Measurements from ENCODE around the gene SEC61A2. TPM values are rescaled to one million over a fixed set of nuclear protein-coding genes. Genes with fewer than 3 reads are reported as not detected.
"Not testable (repeated sequence)": the region's sequence is repeated elsewhere in the genome, so short reads cannot be mapped to it uniquely, and the experiment has no call there.

The SEC61A2 gene
- polyA plus RNA-seq (ENCODE audit: insufficient read length in 4 of 4): 10 to 100 TPM; 13.7 to 24.7 (median 15.1) TPM

GRCh38 chr10:12129222-12130111, at the start of gene SEC61A2:
Gene SEC61A2 (plus strand): TSS chr10:12129677. CDS start chr10:12129788, 111 bp downstream.
- DNase-seq (ENCODE audit: low read depth in 4 of 4, low spot score in 3 of 4): peak; percentile 77 to 91 (median 88)

DNA sequence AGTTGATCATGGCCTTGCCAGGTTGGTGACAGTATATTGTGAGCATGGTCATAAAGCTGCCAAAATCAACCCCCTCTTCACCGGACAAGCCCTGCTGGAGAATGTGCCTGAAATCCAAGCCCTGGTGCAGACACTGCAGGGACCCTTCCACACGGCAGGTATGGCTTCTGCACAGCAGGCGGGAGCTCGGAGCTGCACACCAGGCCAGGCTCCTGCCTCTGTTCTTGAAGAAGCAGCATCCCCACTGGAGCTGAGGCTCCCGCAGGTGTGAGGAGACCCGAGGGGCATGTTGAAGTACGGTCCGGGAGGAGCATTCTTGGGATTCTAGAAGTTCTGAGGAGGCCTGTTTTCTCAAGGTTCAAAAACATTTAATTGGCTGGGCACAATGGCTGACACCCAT, 48.0 kb upstream of the SEC61A2 start:
- DNase-seq (ENCODE audit: low read depth in 4 of 4, low spot score in 3 of 4): no peak

DNA sequence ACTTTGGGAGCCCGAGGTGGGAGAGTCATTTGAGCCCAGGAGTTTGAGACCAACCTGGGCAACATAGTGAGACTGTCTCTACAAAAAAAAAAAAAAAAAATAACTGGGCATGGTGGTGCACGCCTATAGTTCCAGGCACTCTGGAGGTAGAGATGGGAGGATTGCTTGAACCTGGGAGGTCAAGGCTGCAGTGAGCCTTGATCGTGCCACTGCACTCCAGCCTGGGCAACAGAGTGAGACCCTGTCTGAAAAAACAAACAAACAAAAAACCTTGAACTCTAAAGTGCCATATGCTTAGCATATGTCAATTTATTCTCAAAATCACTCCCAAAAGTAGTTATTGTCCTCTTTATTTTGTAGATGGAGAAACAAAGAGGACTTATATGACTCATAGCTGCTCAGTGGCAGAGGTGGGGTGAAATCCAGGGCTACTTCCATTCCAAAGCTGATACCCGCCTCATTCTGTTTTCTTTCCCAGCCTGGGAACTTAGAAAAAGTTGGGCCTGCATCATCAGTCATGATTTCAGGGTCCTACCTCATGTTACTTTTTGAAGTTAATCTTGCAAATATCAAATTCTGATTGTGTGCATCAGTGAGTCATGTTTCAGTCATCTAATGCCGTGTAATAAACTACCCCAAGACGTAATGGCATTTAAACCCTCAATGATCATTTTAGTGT, 47.5 kb upstream of the SEC61A2 start:
- DNase-seq (ENCODE audit: low read depth in 4 of 4, low spot score in 3 of 4): no peak

DNA sequence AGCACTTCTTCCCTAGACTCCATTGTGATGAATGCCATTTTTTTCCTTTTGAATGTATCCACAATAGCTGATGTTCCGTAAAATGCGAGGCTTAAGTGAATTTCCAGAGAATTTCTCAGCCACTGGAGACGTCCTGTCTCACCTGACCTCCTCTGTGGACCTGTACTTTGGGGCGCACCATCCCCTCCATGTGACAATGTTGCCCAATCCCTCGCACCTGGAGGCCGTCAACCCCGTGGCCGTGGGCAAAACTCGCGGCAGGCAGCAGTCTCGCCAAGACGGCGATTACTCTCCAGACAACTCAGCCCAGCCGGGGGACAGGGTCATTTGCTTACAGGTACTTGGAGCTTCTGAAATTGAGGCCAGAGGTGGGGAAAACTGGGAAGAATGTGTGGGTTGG, 40.6 kb upstream of the SEC61A2 start:
- no peak for DNase-seq (ENCODE audit: low read depth in 4 of 4, low spot score in 3 of 4)

DNA sequence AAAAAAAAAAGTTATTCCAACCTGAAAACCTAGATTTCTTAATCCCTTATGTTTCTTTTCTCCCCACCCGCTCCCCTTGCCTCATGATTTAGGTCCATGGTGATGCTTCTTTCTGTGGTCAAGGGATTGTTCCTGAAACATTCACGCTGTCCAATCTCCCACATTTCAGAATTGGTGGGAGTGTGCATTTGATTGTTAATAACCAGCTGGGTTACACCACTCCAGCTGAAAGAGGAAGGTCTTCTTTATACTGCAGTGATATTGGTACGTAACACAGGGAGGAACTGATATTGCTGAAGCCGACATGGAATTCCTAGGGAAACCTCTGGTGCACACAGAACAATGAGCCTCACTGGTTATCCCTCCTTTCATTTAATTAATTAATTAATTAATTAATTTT, 38.1 kb upstream of the SEC61A2 start:
- DNase-seq (ENCODE audit: low read depth in 4 of 4, low spot score in 3 of 4): no peak

DNA sequence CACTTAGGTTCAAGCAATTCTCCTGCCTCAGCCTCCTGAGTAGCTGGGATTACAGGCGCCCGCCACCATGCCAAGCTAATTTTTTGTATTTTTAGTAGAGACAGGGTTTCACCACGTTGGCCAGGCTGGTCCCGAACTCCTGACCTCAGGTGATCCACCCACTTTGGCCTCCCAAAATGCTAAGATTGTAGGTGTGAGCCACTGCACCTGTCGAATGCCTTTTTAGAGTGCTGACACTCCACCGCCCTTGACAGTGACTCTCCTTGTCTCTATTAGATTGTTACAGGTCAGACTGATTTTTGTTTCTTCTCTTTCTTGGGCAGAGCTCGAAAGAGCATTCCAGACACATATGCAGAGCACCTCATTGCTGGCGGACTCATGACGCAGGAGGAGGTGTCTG, 32.1 kb upstream of the SEC61A2 start:
- not testable (repeated sequence) for DNase-seq (ENCODE audit: low read depth in 4 of 4, low spot score in 3 of 4)

GRCh38 chr10:12097791-12098190, 31.7 kb upstream of the SEC61A2 start:
- DNase-seq (ENCODE audit: low read depth in 4 of 4, low spot score in 3 of 4): no peak

- DNase-seq (ENCODE audit: low read depth in 4 of 4, low spot score in 3 of 4): no peak
Measured at GRCh38 chr10:12098966-12099365, 30.5 kb upstream of the SEC61A2 start.

- DNase-seq (ENCODE audit: low read depth in 4 of 4, low spot score in 3 of 4): no peak
Measured at GRCh38 chr10:12103802-12104201, 25.7 kb upstream of the SEC61A2 start.

GRCh38 chr10:12107781-12108180, 21.7 kb upstream of the SEC61A2 start:
- DNase-seq (ENCODE audit: low read depth in 4 of 4, low spot score in 3 of 4): no peak

DNA sequence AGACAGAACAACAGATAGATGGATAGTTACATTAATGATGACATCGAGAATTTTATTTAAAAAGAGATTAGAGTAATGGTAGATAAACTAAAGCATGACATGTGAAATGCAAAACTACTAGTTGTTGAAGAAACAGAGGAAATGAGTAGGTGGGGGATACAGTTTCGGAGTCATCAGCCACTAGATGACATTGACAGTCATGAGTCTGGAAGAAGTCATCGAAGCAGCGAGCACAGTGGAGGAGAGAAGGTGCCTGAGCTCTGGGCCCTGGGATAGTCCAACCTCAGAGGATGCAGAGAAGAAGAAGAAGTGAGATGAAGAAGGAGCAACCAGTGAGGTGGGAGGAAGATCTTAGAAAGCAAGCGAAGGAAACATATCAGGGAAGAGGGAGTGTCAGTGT, 20.2 kb upstream of the SEC61A2 start:
- no peak for DNase-seq (ENCODE audit: low read depth in 4 of 4, low spot score in 3 of 4)

DNA sequence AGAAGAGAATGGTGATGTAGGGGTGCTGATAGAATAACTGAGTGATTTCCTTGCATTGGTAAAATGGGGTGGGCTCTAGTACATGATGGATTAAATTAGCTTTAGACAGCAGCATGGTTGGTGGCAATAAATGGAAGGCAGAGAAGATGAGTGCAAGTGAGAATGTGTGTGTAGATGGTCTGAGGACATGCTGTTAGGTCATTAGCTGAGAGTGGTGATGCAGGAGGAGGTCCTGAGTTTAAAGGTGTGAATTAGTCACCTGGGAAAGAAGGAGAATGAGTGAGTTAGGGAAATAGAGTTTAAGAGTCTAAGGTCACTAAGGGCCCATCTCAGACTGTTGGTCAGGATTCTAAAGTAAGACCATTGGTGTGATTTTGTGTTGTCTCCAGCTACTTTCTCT, 17.9 kb upstream of the SEC61A2 start:
- DNase-seq (ENCODE audit: low read depth in 4 of 4, low spot score in 3 of 4): no peak

- no peak for DNase-seq (ENCODE audit: low read depth in 4 of 4, low spot score in 3 of 4)
Measured at GRCh38 chr10:12113627-12114026, 15.8 kb upstream of the SEC61A2 start.

DNA sequence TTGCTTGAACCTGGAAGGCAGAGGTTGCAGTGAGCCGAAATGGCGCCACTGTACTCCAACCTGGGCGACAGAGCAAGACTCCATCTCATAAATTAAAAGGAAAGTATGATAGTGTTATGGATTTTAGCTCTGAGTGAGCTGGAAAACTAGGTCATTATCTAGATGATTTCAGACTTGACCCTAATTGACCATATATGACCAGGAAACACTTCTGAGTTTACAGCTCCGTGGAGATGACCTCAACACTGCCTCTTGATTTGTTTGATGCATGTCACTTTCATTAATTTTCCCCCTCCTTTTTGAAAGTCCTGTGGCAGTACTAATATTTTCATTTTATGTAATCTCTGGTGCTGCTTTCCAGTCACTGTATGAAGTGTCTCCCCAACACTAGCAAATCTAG, 7.8 kb upstream of the SEC61A2 start:
- no peak for DNase-seq (ENCODE audit: low read depth in 4 of 4, low spot score in 3 of 4)

DNA sequence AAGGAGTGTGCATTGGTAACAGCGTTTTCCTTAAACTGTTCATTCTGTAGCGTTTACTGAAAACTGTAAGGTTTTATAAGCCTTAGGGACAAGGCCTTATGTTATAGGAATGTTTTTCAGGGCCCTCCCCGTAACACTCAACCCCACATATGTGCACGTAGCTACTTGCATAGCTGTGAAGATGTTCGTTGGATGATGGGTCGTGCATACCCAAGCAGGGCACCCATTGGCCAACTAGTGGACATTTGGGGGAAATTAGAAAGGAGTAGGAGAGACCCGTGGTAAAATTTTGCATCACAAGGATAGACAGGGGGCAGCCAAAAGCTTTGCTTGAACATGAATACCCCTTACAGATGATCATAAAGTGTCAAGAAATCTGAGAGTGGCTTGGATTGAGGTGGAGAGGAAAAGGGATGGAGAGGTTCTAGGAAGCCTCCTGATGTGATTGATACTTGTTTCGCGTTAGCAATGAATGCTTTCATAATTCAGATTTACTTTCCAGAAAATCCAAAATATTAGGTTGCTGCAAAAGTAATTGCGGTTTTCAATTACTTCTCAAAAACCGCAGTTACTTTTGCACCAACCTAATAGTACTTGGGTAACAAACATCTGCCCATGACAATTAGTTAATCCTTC, 878 bp downstream of the SEC61A2 start:
- DNase-seq (ENCODE audit: low read depth in 4 of 4, low spot score in 3 of 4): peak in 2 of 4 donors; percentile 35 to 36

DNA sequence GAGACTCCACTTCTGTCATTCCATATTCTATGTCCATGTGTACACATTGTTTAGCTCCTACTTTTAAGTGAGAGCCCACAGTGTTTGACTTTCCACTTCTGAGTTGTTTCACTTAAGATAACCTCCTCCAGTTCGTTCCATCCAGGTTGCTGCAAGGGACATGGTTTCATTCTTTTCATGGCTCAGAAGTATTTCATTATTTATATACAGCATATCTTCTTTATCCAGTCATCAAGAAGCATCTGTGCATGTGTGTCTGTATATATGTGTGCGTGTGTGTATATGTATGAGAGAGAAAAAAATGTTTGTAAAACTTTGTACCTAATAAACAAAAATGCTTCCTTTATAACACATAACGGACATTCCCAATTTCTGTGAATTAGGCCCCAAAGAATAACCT, 6.2 kb downstream of the SEC61A2 start:
- DNase-seq (ENCODE audit: low read depth in 4 of 4, low spot score in 3 of 4): no peak

DNA sequence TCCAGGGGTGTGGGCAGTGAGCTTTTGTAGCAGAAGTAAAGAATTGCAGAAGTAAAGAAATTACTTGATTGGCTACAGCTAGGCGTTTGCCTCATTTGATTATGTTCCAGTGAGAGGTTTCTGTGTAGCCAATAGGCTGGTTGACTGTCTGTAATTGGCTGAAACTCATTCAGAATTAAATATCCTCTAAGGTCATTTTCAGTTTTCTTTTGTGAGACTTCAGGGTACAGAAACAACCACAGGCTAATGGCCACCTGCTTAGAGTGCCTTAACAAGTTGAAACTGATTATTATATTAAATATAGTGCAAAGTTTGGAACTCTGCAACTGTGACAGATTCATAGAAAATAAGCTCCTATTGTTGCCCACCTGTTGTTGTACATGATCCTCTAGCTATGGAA, 10.6 kb downstream of the SEC61A2 start:
- DNase-seq (ENCODE audit: low read depth in 4 of 4, low spot score in 3 of 4): no peak

- DNase-seq (ENCODE audit: low read depth in 4 of 4, low spot score in 3 of 4): no peak
Measured at GRCh38 chr10:12144538-12144937, 15.1 kb downstream of the SEC61A2 start.

- no peak for DNase-seq (ENCODE audit: low read depth in 4 of 4, low spot score in 3 of 4)
Measured at GRCh38 chr10:12150163-12150562, 20.7 kb downstream of the SEC61A2 start.

- DNase-seq (ENCODE audit: low read depth in 4 of 4, low spot score in 3 of 4): no peak
Measured at GRCh38 chr10:12154516-12154915, 25.0 kb downstream of the SEC61A2 start.

GRCh38 chr10:12156367-12157123, 27.1 kb downstream of the SEC61A2 start:
- no peak for DNase-seq (ENCODE audit: low read depth in 4 of 4, low spot score in 3 of 4)
